A549 (cell line): Measurements from ENCODE around the gene NSL1. TPM values are rescaled to one million over a fixed set of nuclear protein-coding genes. Genes with fewer than 3 reads are reported as not detected.

ENCODE experiments used
- ATAC-seq, 2 experiments: fragments of 200-7000 bp in 1 of 2; fragments of >200 bp in 1 of 2; cut with Nextera tagmentation in 1 of 2; cut with Tn5 transposase in 1 of 2; 3 replicates each; pipeline versions ENCODE4 v1.8.0 to v1.9.1; 2018 to 2020; ENCODE audit warnings: mild to moderate bottlenecking in 1 of 2, moderate library complexity in 1 of 2
- CTCF ChIA-PET: fragments of 300-600 bp; sonication (Branson Sonifier 250); formaldehyde crosslinking; extraction: SDS; loops from one replicate; lab custom pipeline; 2021; ENCODE audit warnings: antibody characterized with exemption, inconsistent platforms; lab: Yijun Ruan, JAX
- POLR2A ChIA-PET: fragments of 350-600 bp; formaldehyde crosslinking; extraction: SDS; loops from one replicate; lab custom pipeline; 2021; ENCODE audit warnings: antibody characterized with exemption, inconsistent platforms; lab: Yijun Ruan, JAX
- DNase-seq, 2 experiments: peaks; one replicate each; pipeline versions ENCODE4 v3.0.0 to v3.0.0-alpha.2; 2011 to 2016; ENCODE audit warnings: low read depth in 1 of 2, low spot score in 1 of 2
- FAIRE-seq: peaks from 2 replicates; lab custom pipeline; 2011; peaks lifted over from hg19 to GRCh38; lab: Jason Lieb, UNC
- H3K27ac ChIP-seq, 2 experiments: fragments of >200 bp; sonication (Bioruptor Twin); formaldehyde crosslinking; 3 replicates each; pipeline ENCODE4 v1.5.1; 2016 to 2017
- H3K4me1 ChIP-seq: fragments of >200 bp; sonication (Bioruptor Twin); formaldehyde crosslinking; 3 replicates; pipeline ENCODE4 v1.6.1; 2016
- H3K4me2 ChIP-seq: fragments of >200 bp; sonication (Bioruptor Twin); formaldehyde crosslinking; 3 replicates; pipeline ENCODE4 v1.6.1; 2016
- H3K4me3 ChIP-seq: fragments of >200 bp; sonication (Bioruptor Twin); formaldehyde crosslinking; 3 replicates; pipeline ENCODE4 v1.5.1; 2016
- H3K9me3 ChIP-seq: fragments of >200 bp; sonication (Bioruptor Twin); formaldehyde crosslinking; 3 replicates; pipeline ENCODE4 v1.6.1; 2016
- CHD4 ChIP-seq: fragments of 200-600 bp; sonication (generic); IDR thresholded peaks from 2 replicates; pipeline ENCODE4 v1.6.1; 2016; ENCODE audit warnings: antibody characterized with exemption, mild to moderate bottlenecking, borderline replicate concordance
- EHF ChIP-seq: fragments of 250-450 bp; sonication (Bioruptor Pico); IDR thresholded peaks from 2 replicates; pipeline ENCODE4 v1.5.0; 2020; ENCODE audit warnings: mild to moderate bottlenecking
- ESRRA ChIP-seq: fragments of 150-350 bp; IDR thresholded peaks from 2 replicates; pipeline ENCODE4 v1.6.1; 2014; ENCODE audit warnings: mild to moderate bottlenecking, low read length, borderline replicate concordance
- FOSB ChIP-seq: fragments of 250-450 bp; sonication (Bioruptor Pico); IDR thresholded peaks from 2 replicates; pipeline ENCODE4 v1.5.0; 2020; ENCODE audit warnings: mild to moderate bottlenecking, moderate library complexity
- FOSL2 ChIP-seq, 2 experiments: fragments of 450-650 bp in 1 of 2; fragments of >200 bp in 1 of 2; sonication (Bioruptor Twin) in 1 of 2; formaldehyde crosslinking; IDR thresholded peaks; 2 replicates each; pipeline versions ENCODE4 v1.5.0 to v1.6.1; 2016 to 2020; ENCODE audit warnings: mild to moderate bottlenecking in 1 of 2, moderate library complexity in 1 of 2
- HEYL ChIP-seq: fragments of 250-450 bp; sonication (Bioruptor Pico); IDR thresholded peaks from 2 replicates; pipeline ENCODE4 v1.8.0; 2021; ENCODE audit warnings: mild to moderate bottlenecking, moderate library complexity
- JUN ChIP-seq, 2 experiments: fragments of >200 bp; sonication (Bioruptor Twin); formaldehyde crosslinking; IDR thresholded peaks; 2 replicates in 1 of 2; 3 replicates in 1 of 2; pipeline ENCODE4 v1.6.1; 2016 to 2017
- MAFK ChIP-seq: fragments of 450-650 bp; IDR thresholded peaks from 2 replicates; pipeline ENCODE4 v1.6.1; 2014; ENCODE audit not compliant: partially characterized antibody
- MYC ChIP-seq: IDR thresholded peaks from 2 replicates; pipeline ENCODE4 v1.6.1; 2012; ENCODE audit warnings: mild to moderate bottlenecking, inconsistent platforms, low read length, improper control_type of control experiment, borderline replicate concordance
- NPAS2 ChIP-seq: fragments of 250-450 bp; sonication (Bioruptor Pico); IDR thresholded peaks from 2 replicates; pipeline ENCODE4 v1.8.0; 2022; ENCODE audit warnings: mild to moderate bottlenecking, moderate library complexity, borderline replicate concordance
- PHF8 ChIP-seq: fragments of 200-600 bp; sonication (generic); IDR thresholded peaks from 2 replicates; pipeline ENCODE4 v1.6.1; 2016; ENCODE audit warnings: low read depth, mild to moderate bottlenecking, antibody characterized with exemption, moderate library complexity, borderline replicate concordance
- RARB ChIP-seq: fragments of 250-450 bp; sonication (Bioruptor Pico); IDR thresholded peaks from 2 replicates; pipeline ENCODE4 v1.8.0; 2021; ENCODE audit warnings: mild to moderate bottlenecking, moderate library complexity
- TFCP2L1 ChIP-seq: fragments of 250-450 bp; sonication (Bioruptor Pico); IDR thresholded peaks from 2 replicates; pipeline ENCODE4 v1.5.0; 2021; ENCODE audit warnings: mild to moderate bottlenecking
- WGBS: methylation state at CpG from one replicate; pipeline ENCODE4 v1.1.6; 2017; ENCODE audit errors: missing lambda C conversion rate; 5-methylcytosine and 5-hydroxymethylcytosine counted together
- polyA plus RNA-seq, 4 experiments: library from polyadenylated mRNA; depleted of rRNA in 3 of 4; stranded (reverse); fragments of >200 nt; fragmentation: RNase III in 1 of 4; extraction: RNeasy Plus Mini Kit Qiagen cat#74134 plus additional on column Dnase treatment in 1 of 4; gene quantifications; 2 replicates in 3 of 4; 3 replicates in 1 of 4; pipeline ENCODE4 v1.2.3, GENCODE V29; 2011 to 2017
- TF ChIP-seq, protein P1 (sequence below): fragments of >200 bp; sonication (Bioruptor Twin); formaldehyde crosslinking; IDR thresholded peaks from 3 replicates; pipeline ENCODE4 v1.5.1; 2016
- TF ChIP-seq, protein P2 (sequence below): fragments of 450-650 bp; IDR thresholded peaks from 2 replicates; pipeline ENCODE4 v1.6.1; 2014; ENCODE audit warnings: antibody characterized with exemption
- TF ChIP-seq, protein P3 (sequence below): fragments of 250-450 bp; sonication (Bioruptor Pico); IDR thresholded peaks from 2 replicates; pipeline ENCODE4 v1.5.0; 2020; ENCODE audit warnings: low read depth, mild to moderate bottlenecking, moderate library complexity
- TF ChIP-seq, protein P4 (sequence below): IDR thresholded peaks from 2 replicates; pipeline ENCODE4 v1.6.1; 2012
- TF ChIP-seq, protein P5 (sequence below): fragments of 150-350 bp; IDR thresholded peaks from 2 replicates; pipeline ENCODE4 v1.6.1; 2014; ENCODE audit warnings: low read depth, mild to moderate bottlenecking, low read length

Gene NSL1
- polyA plus RNA-seq, 2 of the 4 experiments (the other 2 are of a cell fraction) = 44.9 to 47.9 TPM

DNA sequence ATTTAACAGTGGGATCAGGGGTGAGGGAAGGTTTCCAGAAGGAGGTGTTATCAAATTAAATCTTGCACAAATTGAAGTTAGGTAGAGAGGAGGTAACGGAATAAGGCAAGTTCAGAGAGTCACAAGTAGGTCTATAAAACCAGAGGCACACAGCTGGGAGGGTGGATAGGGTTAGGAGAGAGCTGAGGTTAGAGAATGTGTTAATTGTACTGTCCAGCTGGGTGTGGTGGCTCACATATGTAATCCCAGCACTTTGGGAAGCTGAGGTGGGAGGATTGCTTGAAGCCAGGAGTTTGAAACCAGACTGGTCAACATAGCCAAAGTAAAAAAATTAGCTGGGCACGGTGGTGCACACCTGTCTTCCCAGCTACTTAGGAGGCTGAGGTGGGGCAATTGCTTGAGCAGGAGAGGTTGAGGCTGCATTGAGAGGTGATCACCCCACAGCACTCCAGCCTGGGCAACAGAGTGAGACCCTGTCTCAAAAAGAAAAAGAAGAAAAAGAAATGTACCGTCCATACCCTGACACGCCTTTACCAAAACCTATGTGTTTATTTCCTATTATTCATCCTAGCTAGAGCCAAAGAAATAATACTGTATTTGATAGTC, 35.7 kb upstream of the NSL1 start (continued):
- TF ChIP-seq, protein P1, sequence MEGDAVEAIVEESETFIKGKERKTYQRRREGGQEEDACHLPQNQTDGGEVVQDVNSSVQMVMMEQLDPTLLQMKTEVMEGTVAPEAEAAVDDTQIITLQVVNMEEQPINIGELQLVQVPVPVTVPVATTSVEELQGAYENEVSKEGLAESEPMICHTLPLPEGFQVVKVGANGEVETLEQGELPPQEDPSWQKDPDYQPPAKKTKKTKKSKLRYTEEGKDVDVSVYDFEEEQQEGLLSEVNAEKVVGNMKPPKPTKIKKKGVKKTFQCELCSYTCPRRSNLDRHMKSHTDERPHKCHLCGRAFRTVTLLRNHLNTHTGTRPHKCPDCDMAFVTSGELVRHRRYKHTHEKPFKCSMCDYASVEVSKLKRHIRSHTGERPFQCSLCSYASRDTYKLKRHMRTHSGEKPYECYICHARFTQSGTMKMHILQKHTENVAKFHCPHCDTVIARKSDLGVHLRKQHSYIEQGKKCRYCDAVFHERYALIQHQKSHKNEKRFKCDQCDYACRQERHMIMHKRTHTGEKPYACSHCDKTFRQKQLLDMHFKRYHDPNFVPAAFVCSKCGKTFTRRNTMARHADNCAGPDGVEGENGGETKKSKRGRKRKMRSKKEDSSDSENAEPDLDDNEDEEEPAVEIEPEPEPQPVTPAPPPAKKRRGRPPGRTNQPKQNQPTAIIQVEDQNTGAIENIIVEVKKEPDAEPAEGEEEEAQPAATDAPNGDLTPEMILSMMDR = no peak
- TF ChIP-seq CHD4 = no peak
- TF ChIP-seq MYC = no peak
- TF ChIP-seq MAFK = no peak
- no peak for TF ChIP-seq JUN (IDR thresholded peaks at IDR 0.05)
- TF ChIP-seq FOSB (CRISPR knock-in tag) = no peak
- no peak for TF ChIP-seq ESRRA
- no peak for TF ChIP-seq PHF8
- TF ChIP-seq FOSL2 (IDR thresholded peaks at IDR 0.05) = no peak
- no peak for TF ChIP-seq FOSL2 (CRISPR knock-in tag; IDR thresholded peaks at IDR 0.05)
- TF ChIP-seq TFCP2L1 (CRISPR knock-in tag) = no peak
- TF ChIP-seq, protein P2, sequence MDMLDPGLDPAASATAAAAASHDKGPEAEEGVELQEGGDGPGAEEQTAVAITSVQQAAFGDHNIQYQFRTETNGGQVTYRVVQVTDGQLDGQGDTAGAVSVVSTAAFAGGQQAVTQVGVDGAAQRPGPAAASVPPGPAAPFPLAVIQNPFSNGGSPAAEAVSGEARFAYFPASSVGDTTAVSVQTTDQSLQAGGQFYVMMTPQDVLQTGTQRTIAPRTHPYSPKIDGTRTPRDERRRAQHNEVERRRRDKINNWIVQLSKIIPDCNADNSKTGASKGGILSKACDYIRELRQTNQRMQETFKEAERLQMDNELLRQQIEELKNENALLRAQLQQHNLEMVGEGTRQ = no peak
- no peak for TF ChIP-seq NPAS2 (CRISPR knock-in tag)

DNA sequence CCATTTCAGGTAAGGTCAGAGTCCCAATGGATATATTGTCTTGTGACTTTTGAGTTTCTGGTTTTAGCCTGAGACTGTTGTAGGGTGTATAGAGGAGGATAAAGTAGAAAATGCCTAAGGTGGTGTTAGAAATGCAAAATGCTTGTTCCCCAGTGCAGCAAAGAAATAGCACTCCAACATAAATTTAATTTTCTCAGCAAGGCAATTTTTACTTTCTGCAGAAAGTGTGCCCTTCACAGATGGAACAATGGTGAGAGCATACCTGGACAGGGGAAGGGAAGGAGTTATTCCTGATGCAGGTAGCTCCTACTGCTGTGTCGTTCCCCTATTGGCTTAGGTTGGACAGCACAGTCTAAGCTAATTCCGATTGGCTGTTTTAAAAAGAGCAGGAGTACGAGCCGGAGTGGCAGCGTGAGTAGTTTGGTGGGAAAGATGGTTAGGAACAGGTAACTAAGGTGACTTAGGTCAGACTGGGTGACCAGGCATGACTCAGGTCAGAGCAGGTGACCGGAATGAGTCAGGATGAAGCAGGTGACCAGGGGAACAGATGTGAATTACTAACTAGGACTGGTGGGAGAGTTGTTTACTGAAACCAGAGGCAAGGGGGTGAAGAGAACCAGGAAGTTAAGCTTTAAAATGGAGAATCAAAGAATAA, 34.3 kb upstream of the NSL1 start:
- TF ChIP-seq RARB (CRISPR knock-in tag) = no peak
- TF ChIP-seq, protein P3, sequence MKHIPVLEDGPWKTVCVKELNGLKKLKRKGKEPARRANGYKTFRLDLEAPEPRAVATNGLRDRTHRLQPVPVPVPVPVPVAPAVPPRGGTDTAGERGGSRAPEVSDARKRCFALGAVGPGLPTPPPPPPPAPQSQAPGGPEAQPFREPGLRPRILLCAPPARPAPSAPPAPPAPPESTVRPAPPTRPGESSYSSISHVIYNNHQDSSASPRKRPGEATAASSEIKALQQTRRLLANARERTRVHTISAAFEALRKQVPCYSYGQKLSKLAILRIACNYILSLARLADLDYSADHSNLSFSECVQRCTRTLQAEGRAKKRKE (CRISPR knock-in tag) = no peak
- TF ChIP-seq HEYL (CRISPR knock-in tag) = no peak
- no peak for TF ChIP-seq EHF
- ATAC-seq = no peak
- Histone ChIP-seq H3K4me2 (no peak overlapping the region), H3K27ac (no peak overlapping the region), H3K9me3 (peaks cover 24% of the 10 kb centered on the region), H3K4me3 (no peak overlapping the region), H3K4me1 (peaks cover 8% of the 10 kb centered on the region; the same call in 1 of the 3 replicates)
- CTCF ChIA-PET = interaction anchor here (0.6 to 1.2 kb wide), 3 partner anchors 10 to 161 kb away, joined by 3 to 6 read pairs (median 3); no protein-coding TSS in a partner anchor
- POLR2A ChIA-PET = no interaction called here
- no peak for DNase-seq
- no peak for FAIRE-seq
- WGBS = 81% methylated on average over 6 of the region's 6 CpGs

DNA sequence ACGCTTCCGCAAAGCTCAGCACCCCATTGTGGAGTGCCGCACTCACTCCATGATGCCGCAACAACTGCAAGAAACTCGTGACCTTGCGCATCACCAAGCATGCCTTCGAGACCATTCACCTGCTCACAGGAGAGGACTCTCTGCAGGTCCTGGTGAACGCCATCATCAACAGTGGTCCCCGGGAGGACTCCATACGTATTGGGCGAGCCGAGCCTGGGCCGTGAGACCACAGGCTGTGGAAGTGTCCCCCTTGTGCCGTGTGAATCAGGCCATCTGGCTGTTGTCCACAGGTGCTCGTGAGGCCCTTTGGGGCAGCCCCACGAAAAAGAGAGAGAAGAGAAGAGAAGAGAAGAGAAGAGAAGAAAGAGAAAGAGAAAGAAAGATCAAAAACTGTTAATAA, 32.6 kb upstream of the NSL1 start:
- no peak overlapping the region for H3K4me2 ChIP-seq
- CTCF ChIA-PET = interaction anchor here (0.9 kb wide), 1 partner anchor 159 kb away, joined by 4 read pairs; no protein-coding TSS in a partner anchor
- ATAC-seq = no peak
- 85% methylated on average over 16 of the region's 16 CpGs for WGBS
- POLR2A ChIA-PET = no interaction called here
- H3K4me1 ChIP-seq = peaks cover 18% of the 10 kb centered on the region; the same call in 1 of the 3 replicates
- FAIRE-seq = no peak
- H3K9me3 ChIP-seq = peaks cover 24% of the 10 kb centered on the region
- H3K27ac ChIP-seq = no peak overlapping the region
- no peak overlapping the region for H3K4me3 ChIP-seq
- TF ChIP-seq TFCP2L1 (CRISPR knock-in tag) = no peak
- TF ChIP-seq, protein P4, sequence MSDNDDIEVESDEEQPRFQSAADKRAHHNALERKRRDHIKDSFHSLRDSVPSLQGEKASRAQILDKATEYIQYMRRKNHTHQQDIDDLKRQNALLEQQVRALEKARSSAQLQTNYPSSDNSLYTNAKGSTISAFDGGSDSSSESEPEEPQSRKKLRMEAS = no peak
- TF ChIP-seq, protein P5, sequence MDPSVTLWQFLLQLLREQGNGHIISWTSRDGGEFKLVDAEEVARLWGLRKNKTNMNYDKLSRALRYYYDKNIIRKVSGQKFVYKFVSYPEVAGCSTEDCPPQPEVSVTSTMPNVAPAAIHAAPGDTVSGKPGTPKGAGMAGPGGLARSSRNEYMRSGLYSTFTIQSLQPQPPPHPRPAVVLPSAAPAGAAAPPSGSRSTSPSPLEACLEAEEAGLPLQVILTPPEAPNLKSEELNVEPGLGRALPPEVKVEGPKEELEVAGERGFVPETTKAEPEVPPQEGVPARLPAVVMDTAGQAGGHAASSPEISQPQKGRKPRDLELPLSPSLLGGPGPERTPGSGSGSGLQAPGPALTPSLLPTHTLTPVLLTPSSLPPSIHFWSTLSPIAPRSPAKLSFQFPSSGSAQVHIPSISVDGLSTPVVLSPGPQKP = no peak
- DNase-seq = no peak
